ENCODE data around the gene LYPD3.

The LYPD3 gene

GRCh38 chr19:43464134-43464775 lies 1.2 kb downstream of the LYPD3 start:
- Mint-ChIP-seq H3K27ac (peak overlapping the region; percentile 86 to 88), H3K9me3 (no peaks in the 10 kb centered on the region), H3K4me1 (ENCODE audit: low read depth in 2 of 2) (peaks cover 20 to 24% of the 10 kb centered on the region in 2 donors), H3K27me3 (no peaks in the 10 kb centered on the region), H3K36me3 (ENCODE audit: insufficient read depth) (peaks cover 11% of the 10 kb centered on the region), H3K4me3 (peak overlapping the region; percentile 81 to 93)
- ATAC-seq (replicated peaks) (no peak), DNase-seq (no peak)

DNA sequence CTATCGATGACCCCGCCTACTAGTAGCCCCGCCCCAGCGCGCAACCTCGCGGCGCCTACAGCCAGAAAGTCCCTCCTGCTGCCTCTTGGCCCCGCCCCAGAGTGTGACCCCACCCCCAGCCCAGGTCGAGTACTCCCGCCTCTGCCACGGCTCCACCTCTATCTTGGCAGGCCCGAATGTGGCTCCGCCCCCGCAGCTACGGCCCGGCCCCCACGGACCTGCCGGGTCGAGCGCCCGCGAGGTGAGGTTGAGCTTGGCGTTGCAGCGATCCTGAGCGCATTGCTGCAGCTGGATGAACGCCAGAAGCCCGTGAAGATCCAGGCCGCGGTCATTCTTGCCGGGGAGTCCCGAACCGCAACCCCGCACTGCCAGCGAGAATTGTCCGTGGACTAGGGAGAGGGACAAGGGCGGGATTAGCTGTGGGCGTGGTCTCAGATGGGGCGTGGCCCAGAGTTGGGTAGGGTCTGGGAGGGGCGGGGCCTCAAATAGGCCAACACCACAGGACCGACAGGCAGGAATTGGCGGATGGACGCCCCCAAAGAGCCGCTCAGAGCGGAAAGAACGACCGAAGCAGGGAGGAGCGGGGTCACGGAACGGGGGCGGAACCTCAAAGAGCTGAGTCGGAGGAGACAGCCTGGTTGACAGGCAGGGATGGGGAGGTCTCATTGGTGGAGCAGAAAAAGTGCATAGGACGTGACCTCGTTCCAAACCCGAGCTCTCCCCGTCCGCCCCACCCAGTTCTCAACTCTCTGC lies 1.9 kb downstream of the LYPD3 start:
- H3K4me3 Mint-ChIP-seq, result peak overlapping the region; percentile 81 to 93
- peak; percentile 97 to 98 (median 98) for DNase-seq
- H3K9me3 Mint-ChIP-seq, result no peaks in the 10 kb centered on the region
- peaks cover 11% of the 10 kb centered on the region for H3K36me3 Mint-ChIP-seq (ENCODE audit: insufficient read depth)
- peaks cover 15 to 24% of the 10 kb centered on the region in 2 donors for H3K4me1 Mint-ChIP-seq (ENCODE audit: low read depth in 2 of 2)
- no peaks in the 10 kb centered on the region for H3K27me3 Mint-ChIP-seq
- peak; percentile 80 for ATAC-seq (replicated peaks)
- peak overlapping the region; percentile 86 to 88 for H3K27ac Mint-ChIP-seq

DNA sequence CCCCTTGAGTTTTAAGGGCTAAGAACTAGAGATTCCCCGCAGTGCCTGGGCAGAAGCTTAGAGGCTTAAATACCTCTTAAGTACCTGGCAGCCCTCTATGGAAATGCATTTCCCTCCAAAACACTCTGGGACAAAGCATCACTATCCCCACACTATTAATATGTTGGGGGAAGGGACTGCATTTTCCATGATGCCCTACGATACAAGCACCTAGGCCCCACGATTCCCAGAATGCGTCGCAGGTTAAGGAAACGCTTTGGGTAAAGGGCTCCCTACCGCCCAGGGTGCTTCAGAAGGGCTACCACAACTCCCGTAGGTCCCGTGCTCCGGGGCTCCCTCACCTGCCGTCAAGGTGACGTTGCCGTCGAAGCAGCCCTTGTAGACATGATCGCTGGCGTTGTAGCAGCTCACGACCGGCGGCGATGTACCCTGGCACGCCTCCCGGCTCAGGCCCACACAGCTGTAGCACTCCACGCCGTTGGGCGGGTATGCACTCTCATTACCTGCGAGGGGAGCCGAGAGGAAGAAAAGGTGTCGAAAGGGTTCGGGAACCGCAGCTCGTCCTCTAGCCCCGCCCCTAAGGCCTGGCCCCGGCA lies 2.5 kb downstream of the LYPD3 start:
- no peaks in the 10 kb centered on the region for H3K27me3 Mint-ChIP-seq
- H3K4me1 Mint-ChIP-seq (ENCODE audit: low read depth in 2 of 2), result peaks cover 13 to 19% of the 10 kb centered on the region in 2 donors
- H3K4me3 Mint-ChIP-seq, result peak overlapping the region; percentile 81 to 93
- H3K27ac Mint-ChIP-seq, result peak overlapping the region; percentile 86 to 88
- no peaks in the 10 kb centered on the region for H3K9me3 Mint-ChIP-seq
- peaks cover 11% of the 10 kb centered on the region for H3K36me3 Mint-ChIP-seq (ENCODE audit: insufficient read depth)
- ATAC-seq (replicated peaks) (no peak), DNase-seq (no peak)

GRCh38 chr19:43462383-43462782 lies 3.0 kb downstream of the LYPD3 start:
- Mint-ChIP-seq H3K4me1 (ENCODE audit: low read depth in 2 of 2) (peaks cover 13 to 17% of the 10 kb centered on the region in 2 donors), H3K9me3 (no peaks in the 10 kb centered on the region), H3K4me3 (peak overlapping the region; percentile 81 to 93), H3K27me3 (no peaks in the 10 kb centered on the region), H3K27ac (no peak overlapping the region), H3K36me3 (ENCODE audit: insufficient read depth) (peaks cover 11% of the 10 kb centered on the region)
- DNase-seq, result no peak
- ATAC-seq (replicated peaks), result no peak

DNA sequence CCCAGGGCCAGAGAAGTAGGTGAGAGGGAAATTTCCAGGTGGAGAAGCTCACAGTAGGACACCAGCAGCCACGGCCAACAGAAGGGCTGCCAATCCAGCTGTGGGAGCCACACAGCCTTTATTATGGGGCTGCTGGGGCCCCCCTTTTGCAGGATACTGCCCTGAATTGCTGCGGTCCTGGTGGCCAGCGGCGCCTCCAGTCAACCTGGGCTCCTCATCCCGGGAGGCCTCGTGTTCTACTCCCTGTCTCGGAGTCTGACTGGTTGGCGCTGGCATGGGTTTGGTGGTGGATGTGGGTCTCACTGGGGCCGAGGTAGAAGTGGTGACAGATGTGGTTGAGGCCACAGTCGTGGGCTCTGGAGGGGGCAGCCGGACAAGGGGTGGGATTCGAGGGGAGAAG lies 4.1 kb downstream of the LYPD3 start:
- H3K4me3 Mint-ChIP-seq, result peak overlapping the region in 1 of 2 donors; percentile 12
- H3K27me3 Mint-ChIP-seq, result no peaks in the 10 kb centered on the region
- peaks cover 13 to 17% of the 10 kb centered on the region in 2 donors for H3K4me1 Mint-ChIP-seq (ENCODE audit: low read depth in 2 of 2)
- H3K27ac Mint-ChIP-seq, result peak overlapping the region in 1 of 2 donors; percentile 22
- no peaks in the 10 kb centered on the region for H3K9me3 Mint-ChIP-seq
- no peak for ATAC-seq (replicated peaks)
- peaks cover 11% of the 10 kb centered on the region for H3K36me3 Mint-ChIP-seq (ENCODE audit: insufficient read depth)
- DNase-seq, result no peak

DNA sequence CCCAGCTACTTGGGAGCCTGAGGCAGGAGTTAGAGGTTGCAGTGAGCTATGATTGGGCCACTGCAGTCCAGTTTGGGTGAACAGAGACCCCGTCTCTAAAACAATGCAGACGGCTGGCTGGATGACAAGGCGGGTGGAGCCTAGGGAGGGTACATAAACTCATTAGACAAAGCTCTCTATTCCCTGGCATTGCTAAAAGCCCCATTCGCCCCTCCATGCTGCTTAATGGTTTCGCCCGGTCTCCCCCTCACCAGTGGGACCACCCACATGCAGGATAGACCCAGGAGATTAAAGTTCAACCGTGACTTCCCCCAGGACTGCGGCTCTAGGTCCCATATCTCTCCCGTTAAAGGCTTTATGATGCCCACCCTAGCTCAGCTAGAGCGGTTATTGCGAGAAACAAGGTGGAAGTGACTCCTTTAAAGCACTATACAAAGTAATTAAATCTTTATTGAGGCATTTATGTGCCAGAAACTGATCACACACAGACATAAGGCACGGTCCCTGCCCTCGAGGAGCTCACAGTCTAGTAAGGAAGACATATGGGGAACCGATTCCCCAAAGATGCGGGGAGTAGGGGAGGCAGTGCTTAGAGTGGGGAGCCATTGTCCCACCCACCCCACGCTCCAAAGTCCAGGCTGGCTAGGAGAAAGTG lies 4.9 kb downstream of the LYPD3 start:
- DNase-seq, result no peak
- Mint-ChIP-seq H3K27me3 (no peaks in the 10 kb centered on the region), H3K27ac (peak overlapping the region in 1 of 2 donors; percentile 22), H3K4me1 (ENCODE audit: low read depth in 2 of 2) (peaks cover 13 to 17% of the 10 kb centered on the region in 2 donors), H3K9me3 (no peaks in the 10 kb centered on the region), H3K36me3 (ENCODE audit: insufficient read depth) (peaks cover 11% of the 10 kb centered on the region), H3K4me3 (no peak overlapping the region)
- no peak for ATAC-seq (replicated peaks)

DNA sequence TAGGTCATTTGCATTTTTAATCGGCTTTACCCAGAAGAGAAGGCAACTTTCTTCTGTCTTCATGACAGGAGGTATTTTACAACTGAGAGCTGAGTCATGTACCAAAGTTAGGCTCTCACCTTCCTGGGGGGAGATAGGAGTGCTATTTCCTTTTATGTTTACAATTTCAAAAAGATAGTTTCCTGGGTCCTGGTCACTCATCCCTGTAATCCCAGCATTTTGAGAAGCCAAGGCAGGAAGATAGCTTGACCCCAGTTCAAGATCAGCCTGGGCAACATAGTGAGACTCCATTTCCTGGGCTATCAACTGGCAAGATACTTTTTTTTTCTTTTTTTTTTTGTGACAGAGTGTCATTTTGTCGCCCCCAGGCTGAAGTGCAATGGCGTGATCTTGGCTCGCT lies 7.6 kb downstream of the LYPD3 start:
- ATAC-seq (replicated peaks) (no peak), DNase-seq (no peak)
- Mint-ChIP-seq H3K36me3 (ENCODE audit: insufficient read depth) (peaks cover 4% of the 10 kb centered on the region), H3K4me3 (no peak overlapping the region), H3K4me1 (ENCODE audit: low read depth in 2 of 2) (peaks cover under 1 to 3% of the 10 kb centered on the region in 2 donors), H3K27ac (no peak overlapping the region), H3K9me3 (no peaks in the 10 kb centered on the region), H3K27me3 (peaks cover 0 to under 1% of the 10 kb centered on the region in 2 donors)

GRCh38 chr19:43455321-43456113 lies 9.9 kb downstream of the LYPD3 start:
- no peak for ATAC-seq (replicated peaks)
- Mint-ChIP-seq H3K27me3 (peaks cover 0 to 8% of the 10 kb centered on the region in 2 donors), H3K4me3 (no peak overlapping the region), H3K27ac (no peak overlapping the region), H3K9me3 (no peaks in the 10 kb centered on the region), H3K36me3 (ENCODE audit: insufficient read depth) (no peaks in the 10 kb centered on the region), H3K4me1 (ENCODE audit: low read depth in 2 of 2) (no peaks in the 10 kb centered on the region)
- DNase-seq, result no peak

- Mint-ChIP-seq H3K4me1 (ENCODE audit: low read depth in 2 of 2) (no peaks in the 10 kb centered on the region), H3K27ac (no peak overlapping the region), H3K36me3 (ENCODE audit: insufficient read depth) (no peaks in the 10 kb centered on the region), H3K9me3 (no peaks in the 10 kb centered on the region), H3K27me3 (peaks cover 0 to 8% of the 10 kb centered on the region in 2 donors), H3K4me3 (no peak overlapping the region)
- no peak for ATAC-seq (replicated peaks)
- no peak for DNase-seq
Measured at GRCh38 chr19:43454031-43454430, 11.4 kb downstream of the LYPD3 start.

GRCh38 chr19:43452582-43452981 lies 12.8 kb downstream of the LYPD3 start:
- H3K4me3 Mint-ChIP-seq, result no peak overlapping the region
- peak overlapping the region in 1 of 2 donors; percentile 44 for H3K27ac Mint-ChIP-seq
- ATAC-seq (replicated peaks) (no peak), DNase-seq (no peak)
- no peaks in the 10 kb centered on the region for H3K4me1 Mint-ChIP-seq (ENCODE audit: low read depth in 2 of 2)
- peaks cover 0 to 8% of the 10 kb centered on the region in 2 donors for H3K27me3 Mint-ChIP-seq
- peaks cover 3% of the 10 kb centered on the region for H3K36me3 Mint-ChIP-seq (ENCODE audit: insufficient read depth)
- H3K9me3 Mint-ChIP-seq, result no peaks in the 10 kb centered on the region

- Mint-ChIP-seq H3K4me1 (ENCODE audit: low read depth in 2 of 2) (peaks cover 4 to 5% of the 10 kb centered on the region in 2 donors), H3K9me3 (no peaks in the 10 kb centered on the region), H3K27me3 (peaks cover 0 to 8% of the 10 kb centered on the region in 2 donors), H3K4me3 (no peak overlapping the region), H3K36me3 (ENCODE audit: insufficient read depth) (peaks cover 3% of the 10 kb centered on the region), H3K27ac (no peak overlapping the region)
- DNase-seq (no peak), ATAC-seq (replicated peaks) (no peak)
Measured at GRCh38 chr19:43450545-43450997, 14.8 kb downstream of the LYPD3 start.

- H3K27me3 Mint-ChIP-seq, result peaks cover 0 to 6% of the 10 kb centered on the region in 2 donors
- ATAC-seq (replicated peaks), result no peak
- no peak for DNase-seq
- no peak overlapping the region for H3K4me3 Mint-ChIP-seq
- no peak overlapping the region for H3K27ac Mint-ChIP-seq
- H3K9me3 Mint-ChIP-seq, result no peaks in the 10 kb centered on the region
- peaks cover 4 to 7% of the 10 kb centered on the region in 2 donors for H3K4me1 Mint-ChIP-seq (ENCODE audit: low read depth in 2 of 2)
- peaks cover 3% of the 10 kb centered on the region for H3K36me3 Mint-ChIP-seq (ENCODE audit: insufficient read depth)
Measured at GRCh38 chr19:43447655-43448054, 17.8 kb downstream of the LYPD3 start.
